C4-2B (cell line): ENCODE results near the gene OR51E1.

Experiments
- CTCF ChIP-seq: fragments of 450-650 bp; conservative IDR thresholded peaks from 2 replicates; pipeline ENCODE4 v1.5.1; 2017; ENCODE audit warnings: mild to moderate bottlenecking
- ZFX ChIP-seq: fragments of 450-650 bp; IDR thresholded peaks from 2 replicates; pipeline ENCODE4 v1.6.1; 2017

GRCh38 chr11:4636962-4637661 is 6.7 kb upstream of the OR51E1 start, which contains the start of gene OR51D1:
- TF ChIP-seq CTCF (peak; percentile 93), ZFX (no peak)
